HFF-Myc (cell line): ENCODE data around the gene SPTA1.
"Not testable (repeated sequence)": the region's sequence is repeated elsewhere in the genome, so short reads cannot be mapped to it uniquely, and the experiment has no call there.

Experiments used
- DNase-seq: peaks from one replicate; pipeline ENCODE4 v3.0.0-alpha.2; 2011; ENCODE audit warnings: low read depth; ENCODE audit errors: extremely low read depth
- H3K4me3 ChIP-seq: replicated peaks from 2 replicates; pipeline ENCODE4 v1.5.1; 2011; ENCODE audit warnings: low read depth, mild to moderate bottlenecking, control low read depth, low read length
- TF ChIP-seq, protein P1 (sequence below): IDR thresholded peaks from 2 replicates; pipeline ENCODE4 v1.5.1; 2012; ENCODE audit warnings: mild to moderate bottlenecking, low read depth, low read length, control low read depth; ENCODE audit errors: missing control alignments

The SPTA1 gene

GRCh38 chr1:158706096-158706495, 19.6 kb upstream of the SPTA1 start:
- DNase-seq: no peak
- TF ChIP-seq, protein P1, sequence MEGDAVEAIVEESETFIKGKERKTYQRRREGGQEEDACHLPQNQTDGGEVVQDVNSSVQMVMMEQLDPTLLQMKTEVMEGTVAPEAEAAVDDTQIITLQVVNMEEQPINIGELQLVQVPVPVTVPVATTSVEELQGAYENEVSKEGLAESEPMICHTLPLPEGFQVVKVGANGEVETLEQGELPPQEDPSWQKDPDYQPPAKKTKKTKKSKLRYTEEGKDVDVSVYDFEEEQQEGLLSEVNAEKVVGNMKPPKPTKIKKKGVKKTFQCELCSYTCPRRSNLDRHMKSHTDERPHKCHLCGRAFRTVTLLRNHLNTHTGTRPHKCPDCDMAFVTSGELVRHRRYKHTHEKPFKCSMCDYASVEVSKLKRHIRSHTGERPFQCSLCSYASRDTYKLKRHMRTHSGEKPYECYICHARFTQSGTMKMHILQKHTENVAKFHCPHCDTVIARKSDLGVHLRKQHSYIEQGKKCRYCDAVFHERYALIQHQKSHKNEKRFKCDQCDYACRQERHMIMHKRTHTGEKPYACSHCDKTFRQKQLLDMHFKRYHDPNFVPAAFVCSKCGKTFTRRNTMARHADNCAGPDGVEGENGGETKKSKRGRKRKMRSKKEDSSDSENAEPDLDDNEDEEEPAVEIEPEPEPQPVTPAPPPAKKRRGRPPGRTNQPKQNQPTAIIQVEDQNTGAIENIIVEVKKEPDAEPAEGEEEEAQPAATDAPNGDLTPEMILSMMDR: no peak
- H3K4me3 ChIP-seq: no peak overlapping the region

- no peak for DNase-seq
- TF ChIP-seq, protein P1: no peak
- H3K4me3 ChIP-seq: no peak within 1 kb of the TSS
Observed at GRCh38 chr1:158700552-158700951, 14.0 kb upstream of the SPTA1 start, which contains the start of gene OR6K2. TSS of gene OR6K2 (minus strand) at chr1:158700652. CDS start at chr1:158700652, 0 bp downstream.

DNA sequence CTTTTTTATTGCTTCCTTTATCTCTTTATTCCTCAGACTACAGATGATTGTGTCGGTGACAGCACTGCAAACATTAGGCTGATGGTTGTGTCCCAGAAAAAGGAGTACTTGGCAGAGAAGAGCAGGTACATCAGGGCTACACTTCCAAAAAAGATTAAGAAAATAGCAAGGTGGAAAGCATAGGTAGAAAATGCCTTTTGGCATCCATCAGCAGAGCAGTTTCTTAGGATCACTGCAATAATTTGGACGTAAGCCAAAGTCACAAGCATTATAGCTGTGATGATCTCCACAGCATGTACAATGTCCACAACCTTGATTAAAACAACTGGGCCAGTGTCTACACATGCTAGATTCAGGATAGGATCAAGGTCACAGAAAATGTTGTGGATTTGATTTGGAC, 8.1 kb upstream of the SPTA1 start:
- no peak for DNase-seq
- H3K4me3 ChIP-seq: no peak overlapping the region
- TF ChIP-seq, protein P1: no peak

- no peak overlapping the region for H3K4me3 ChIP-seq
- no peak for DNase-seq
- TF ChIP-seq, protein P1: no peak
Observed at GRCh38 chr1:158692356-158692755, 5.8 kb upstream of the SPTA1 start.

- TF ChIP-seq, protein P1: no peak
- DNase-seq: no peak
Observed at GRCh38 chr1:158691907-158692306, 5.4 kb upstream of the SPTA1 start.

DNA sequence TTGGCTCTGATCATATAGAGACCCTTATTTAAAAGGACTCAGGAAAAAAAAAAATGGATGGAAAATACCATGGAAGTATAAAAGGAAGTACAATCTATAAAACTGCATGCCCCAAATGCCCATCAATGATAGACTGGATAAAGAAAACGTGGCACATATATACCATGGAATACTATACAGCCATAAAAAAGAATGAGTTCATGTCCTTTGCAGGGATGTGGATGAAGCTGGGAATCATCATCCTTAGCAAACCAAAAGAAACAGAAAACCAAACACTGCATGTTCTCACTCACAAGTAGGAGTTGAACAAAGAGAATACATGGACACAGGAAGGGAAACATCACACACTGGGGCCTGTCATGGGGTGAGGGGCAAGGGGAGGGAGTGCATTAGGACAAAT, 4.6 kb upstream of the SPTA1 start:
- H3K4me3 ChIP-seq, DNase-seq: not testable (repeated sequence)

More at GRCh38 chr1:158691907-158692306, 5.4 kb upstream of the SPTA1 start:
- H3K4me3 ChIP-seq: no peak overlapping the region

GRCh38 chr1:158689875-158690274, 3.4 kb upstream of the SPTA1 start:
- DNase-seq: no peak
- TF ChIP-seq, protein P1: no peak
- H3K4me3 ChIP-seq: no peak overlapping the region
